HepG2 (cell line): Measurements from ENCODE around the gene CIART. TPM values are rescaled to one million over a fixed set of nuclear protein-coding genes. Genes with fewer than 3 reads are reported as not detected.

Source experiments
- AKAP8 ChIP-seq: sonication (generic); formaldehyde crosslinking; IDR thresholded peaks from 2 replicates; pipeline ENCODE4 v1.5.1; 2020; ENCODE audit warnings: mild to moderate bottlenecking, missing genetic modification reagents
- CEBPB ChIP-seq: IDR thresholded peaks from 2 replicates; pipeline ENCODE4 v1.6.1; 2011; ENCODE audit warnings: low read depth, low read length, improper control_type of control experiment, borderline replicate concordance
- FLYWCH1 ChIP-seq: sonication (generic); formaldehyde crosslinking; IDR thresholded peaks from 2 replicates; pipeline ENCODE4 v1.8.1; 2023; ENCODE audit warnings: mild to moderate bottlenecking, missing genetic modification reagents
- GATAD2A ChIP-seq: IDR thresholded peaks from 2 replicates; pipeline ENCODE4 v1.6.1; 2016
- KMT2B ChIP-seq: IDR thresholded peaks from 2 replicates; pipeline ENCODE4 v1.6.1; 2016; ENCODE audit warnings: missing genetic modification reagents, missing compliant biosample characterization
- PHF20 ChIP-seq: sonication (generic); formaldehyde crosslinking; IDR thresholded peaks from 2 replicates; pipeline ENCODE4 v1.5.0; 2020; ENCODE audit warnings: mild to moderate bottlenecking, missing genetic modification reagents
- SNAPC2 ChIP-seq: sonication (generic); formaldehyde crosslinking; IDR thresholded peaks from 2 replicates; pipeline ENCODE4 v1.8.1; 2022; ENCODE audit warnings: mild to moderate bottlenecking, missing genetic modification reagents
- THRA ChIP-seq: sonication (generic); formaldehyde crosslinking; IDR thresholded peaks from 2 replicates; pipeline ENCODE4 v1.4.0; 2020; ENCODE audit warnings: missing genetic modification reagents, borderline replicate concordance
- ZBTB33 ChIP-seq: sonication (generic); formaldehyde crosslinking; IDR thresholded peaks from 2 replicates; pipeline ENCODE4 v1.4.0; 2020; ENCODE audit warnings: missing genetic modification reagents
- ZFP1 ChIP-seq: IDR thresholded peaks from 2 replicates; pipeline ENCODE4 v1.6.1; 2016
- ZFP37 ChIP-seq: sonication (generic); formaldehyde crosslinking; IDR thresholded peaks from 2 replicates; pipeline ENCODE4 v1.4.0; 2020; ENCODE audit warnings: missing genetic modification reagents, borderline replicate concordance
- ZIK1 ChIP-seq: sonication (generic); formaldehyde crosslinking; IDR thresholded peaks from 2 replicates; pipeline ENCODE4 v1.5.0; 2020; ENCODE audit warnings: mild to moderate bottlenecking, low read depth, missing genetic modification reagents, borderline replicate concordance
- ZNF784 ChIP-seq: sonication (generic); formaldehyde crosslinking; IDR thresholded peaks from 2 replicates; pipeline ENCODE4 v1.5.1; 2020; ENCODE audit warnings: missing genetic modification reagents, mild to moderate bottlenecking, borderline replicate concordance
- ZNF83 ChIP-seq: sonication (generic); formaldehyde crosslinking; IDR thresholded peaks from 2 replicates; pipeline ENCODE4 v1.4.0; 2020; ENCODE audit warnings: missing genetic modification reagents, mild to moderate bottlenecking, borderline replicate concordance
- polyA plus RNA-seq, 8 experiments: library from polyadenylated mRNA; depleted of rRNA in 3 of 8; stranded (reverse) in 7 of 8; unstranded in 1 of 8; fragments of >200 nt; fragmentation: Illumina TruSeq in 4 of 8; extraction: Trizol in 4 of 8; gene quantifications; 2 replicates each; pipeline versions ENCODE4 v1.2.1 to v1.2.3, GENCODE V29; 2011 to 2016; ENCODE audit warnings: low read depth in 4 of 8, missing spikeins in 1 of 8, mixed read lengths in 1 of 8; ENCODE audit not compliant: insufficient read depth in 1 of 8
- total RNA-seq, 5 experiments: library from RNA; depleted of rRNA; stranded (reverse); fragments of >200 nt; fragmentation: Illumina TruSeq; extraction: Trizol; gene quantifications; 2 replicates each; pipeline ENCODE4 v1.2.3, GENCODE V29; 2016; ENCODE audit warnings: low read depth in 1 of 5
- TF ChIP-seq, protein P1 (sequence below): sonication (generic); formaldehyde crosslinking; IDR thresholded peaks from 2 replicates; pipeline ENCODE4 v1.4.0; 2020; ENCODE audit warnings: missing genetic modification reagents
- TF ChIP-seq, protein P2 (sequence below): sonication (generic); formaldehyde crosslinking; IDR thresholded peaks from 2 replicates; pipeline ENCODE4; 2020; ENCODE audit warnings: missing genetic modification reagents, mild to moderate bottlenecking, borderline replicate concordance

CIART gene
- total and polyA plus RNA-seq, 2 of the 13 experiments (the other 11 are each of a cell fraction or from before 2014, with no cell fraction given) = 0.58 TPM; not detected in 1

GRCh38 chr1:150293433-150294253 is 11.3 kb downstream of the CIART start, which contains the start of gene MRPS21 (continued):
- TF ChIP-seq THRA (peak; percentile 21; the same call in 1 of the 2 replicates), PHF20 (CRISPR knock-in tag) (peak; percentile 96), CEBPB (peak; percentile 56; the same call in 1 of the 2 replicates), ZFP37 (peak; percentile 60; the same call in 1 of the 2 replicates), ZNF83 (CRISPR knock-in tag) (no peak), SNAPC2 (CRISPR knock-in tag) (peak; percentile 63; the same call in 1 of the 2 replicates), ZFP1 (CRISPR knock-in tag) (no peak), ZNF784 (no peak), FLYWCH1 (CRISPR knock-in tag) (no peak), AKAP8 (CRISPR knock-in tag) (no peak), ZBTB33 (CRISPR knock-in tag) (peak; percentile 12; the same call in 1 of the 2 replicates), ZIK1 (CRISPR knock-in tag) (no peak), GATAD2A (CRISPR knock-in tag) (peak; percentile 49), KMT2B (CRISPR knock-in tag) (peak; percentile 94)
- TF ChIP-seq, protein P1, sequence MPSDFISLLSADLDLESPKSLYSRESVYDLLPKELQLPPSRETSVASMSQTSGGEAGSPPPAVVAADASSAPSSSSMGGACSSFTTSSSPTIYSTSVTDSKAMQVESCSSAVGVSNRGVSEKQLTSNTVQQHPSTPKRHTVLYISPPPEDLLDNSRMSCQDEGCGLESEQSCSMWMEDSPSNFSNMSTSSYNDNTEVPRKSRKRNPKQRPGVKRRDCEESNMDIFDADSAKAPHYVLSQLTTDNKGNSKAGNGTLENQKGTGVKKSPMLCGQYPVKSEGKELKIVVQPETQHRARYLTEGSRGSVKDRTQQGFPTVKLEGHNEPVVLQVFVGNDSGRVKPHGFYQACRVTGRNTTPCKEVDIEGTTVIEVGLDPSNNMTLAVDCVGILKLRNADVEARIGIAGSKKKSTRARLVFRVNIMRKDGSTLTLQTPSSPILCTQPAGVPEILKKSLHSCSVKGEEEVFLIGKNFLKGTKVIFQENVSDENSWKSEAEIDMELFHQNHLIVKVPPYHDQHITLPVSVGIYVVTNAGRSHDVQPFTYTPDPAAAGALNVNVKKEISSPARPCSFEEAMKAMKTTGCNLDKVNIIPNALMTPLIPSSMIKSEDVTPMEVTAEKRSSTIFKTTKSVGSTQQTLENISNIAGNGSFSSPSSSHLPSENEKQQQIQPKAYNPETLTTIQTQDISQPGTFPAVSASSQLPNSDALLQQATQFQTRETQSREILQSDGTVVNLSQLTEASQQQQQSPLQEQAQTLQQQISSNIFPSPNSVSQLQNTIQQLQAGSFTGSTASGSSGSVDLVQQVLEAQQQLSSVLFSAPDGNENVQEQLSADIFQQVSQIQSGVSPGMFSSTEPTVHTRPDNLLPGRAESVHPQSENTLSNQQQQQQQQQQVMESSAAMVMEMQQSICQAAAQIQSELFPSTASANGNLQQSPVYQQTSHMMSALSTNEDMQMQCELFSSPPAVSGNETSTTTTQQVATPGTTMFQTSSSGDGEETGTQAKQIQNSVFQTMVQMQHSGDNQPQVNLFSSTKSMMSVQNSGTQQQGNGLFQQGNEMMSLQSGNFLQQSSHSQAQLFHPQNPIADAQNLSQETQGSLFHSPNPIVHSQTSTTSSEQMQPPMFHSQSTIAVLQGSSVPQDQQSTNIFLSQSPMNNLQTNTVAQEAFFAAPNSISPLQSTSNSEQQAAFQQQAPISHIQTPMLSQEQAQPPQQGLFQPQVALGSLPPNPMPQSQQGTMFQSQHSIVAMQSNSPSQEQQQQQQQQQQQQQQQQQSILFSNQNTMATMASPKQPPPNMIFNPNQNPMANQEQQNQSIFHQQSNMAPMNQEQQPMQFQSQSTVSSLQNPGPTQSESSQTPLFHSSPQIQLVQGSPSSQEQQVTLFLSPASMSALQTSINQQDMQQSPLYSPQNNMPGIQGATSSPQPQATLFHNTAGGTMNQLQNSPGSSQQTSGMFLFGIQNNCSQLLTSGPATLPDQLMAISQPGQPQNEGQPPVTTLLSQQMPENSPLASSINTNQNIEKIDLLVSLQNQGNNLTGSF (CRISPR knock-in tag) = no peak
- TF ChIP-seq, protein P2, sequence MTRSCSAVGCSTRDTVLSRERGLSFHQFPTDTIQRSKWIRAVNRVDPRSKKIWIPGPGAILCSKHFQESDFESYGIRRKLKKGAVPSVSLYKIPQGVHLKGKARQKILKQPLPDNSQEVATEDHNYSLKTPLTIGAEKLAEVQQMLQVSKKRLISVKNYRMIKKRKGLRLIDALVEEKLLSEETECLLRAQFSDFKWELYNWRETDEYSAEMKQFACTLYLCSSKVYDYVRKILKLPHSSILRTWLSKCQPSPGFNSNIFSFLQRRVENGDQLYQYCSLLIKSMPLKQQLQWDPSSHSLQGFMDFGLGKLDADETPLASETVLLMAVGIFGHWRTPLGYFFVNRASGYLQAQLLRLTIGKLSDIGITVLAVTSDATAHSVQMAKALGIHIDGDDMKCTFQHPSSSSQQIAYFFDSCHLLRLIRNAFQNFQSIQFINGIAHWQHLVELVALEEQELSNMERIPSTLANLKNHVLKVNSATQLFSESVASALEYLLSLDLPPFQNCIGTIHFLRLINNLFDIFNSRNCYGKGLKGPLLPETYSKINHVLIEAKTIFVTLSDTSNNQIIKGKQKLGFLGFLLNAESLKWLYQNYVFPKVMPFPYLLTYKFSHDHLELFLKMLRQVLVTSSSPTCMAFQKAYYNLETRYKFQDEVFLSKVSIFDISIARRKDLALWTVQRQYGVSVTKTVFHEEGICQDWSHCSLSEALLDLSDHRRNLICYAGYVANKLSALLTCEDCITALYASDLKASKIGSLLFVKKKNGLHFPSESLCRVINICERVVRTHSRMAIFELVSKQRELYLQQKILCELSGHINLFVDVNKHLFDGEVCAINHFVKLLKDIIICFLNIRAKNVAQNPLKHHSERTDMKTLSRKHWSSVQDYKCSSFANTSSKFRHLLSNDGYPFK (CRISPR knock-in tag) = peak; percentile 84; the same call in 1 of the 2 replicates
